Measurements from ENCODE around the gene CCDC122. TPM values are rescaled to one million over a fixed set of nuclear protein-coding genes. Genes with fewer than 3 reads are reported as not detected.

CCDC122 gene
- total and polyA plus RNA-seq, 4 donors = 1.9 to 7.7 (median 6.6) TPM

DNA sequence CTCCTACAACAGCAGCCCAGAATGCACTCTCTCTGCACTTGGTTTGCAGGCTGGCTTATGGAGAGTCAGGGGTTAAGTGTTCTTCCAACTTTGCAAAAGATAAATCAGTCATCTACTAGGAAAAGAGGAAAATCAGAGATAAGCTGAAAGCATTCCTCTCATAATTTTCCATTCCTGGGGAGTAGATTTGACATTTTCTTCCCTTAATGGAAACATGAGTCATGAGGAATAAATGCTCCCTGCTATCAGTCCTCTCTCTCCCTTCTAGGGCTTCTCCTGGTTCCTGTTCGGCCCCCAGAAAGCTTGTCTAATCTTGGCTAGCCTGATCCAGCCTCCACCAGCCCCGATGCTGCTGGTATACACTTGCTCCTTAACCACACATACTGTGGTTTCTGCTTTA, 64.3 kb downstream of the CCDC122 start:
- Histone ChIP-seq H3K4me3 (no peak overlapping the region), H3K36me3 (ENCODE audit: control insufficient read depth in 4 of 4, insufficient read depth in 4 of 4, low read length in 4 of 4) (no peaks in the 10 kb centered on the region), H3K9ac (ENCODE audit: insufficient read depth in 1 of 2, low read length in 2 of 2) (no peak overlapping the region), H3K9me3 (ENCODE audit: control insufficient read depth in 4 of 4, insufficient read depth in 3 of 4, low read length in 3 of 4) (no peaks in the 10 kb centered on the region), H3K27me3 (ENCODE audit: control insufficient read depth in 3 of 3, insufficient read depth in 3 of 3, low read length in 2 of 3) (no peaks in the 10 kb centered on the region), H3K27ac (ENCODE audit: low read depth in 1 of 2, low read length in 1 of 2) (peak overlapping the region in 1 of 2 donors; percentile 58), H3K4me1 (ENCODE audit: control insufficient read depth in 5 of 5, insufficient read depth in 5 of 5, low read length in 5 of 5) (peaks cover 0 to 6% (median 0%) of the 10 kb centered on the region in 5 donors)
- WGBS, 2 donors = 59 to 62% methylated on average over 2 of the region's 2 CpGs
- no peak for ATAC-seq (ENCODE audit: insufficient read depth, low FRiP score)
- TF ChIP-seq, protein P1, sequence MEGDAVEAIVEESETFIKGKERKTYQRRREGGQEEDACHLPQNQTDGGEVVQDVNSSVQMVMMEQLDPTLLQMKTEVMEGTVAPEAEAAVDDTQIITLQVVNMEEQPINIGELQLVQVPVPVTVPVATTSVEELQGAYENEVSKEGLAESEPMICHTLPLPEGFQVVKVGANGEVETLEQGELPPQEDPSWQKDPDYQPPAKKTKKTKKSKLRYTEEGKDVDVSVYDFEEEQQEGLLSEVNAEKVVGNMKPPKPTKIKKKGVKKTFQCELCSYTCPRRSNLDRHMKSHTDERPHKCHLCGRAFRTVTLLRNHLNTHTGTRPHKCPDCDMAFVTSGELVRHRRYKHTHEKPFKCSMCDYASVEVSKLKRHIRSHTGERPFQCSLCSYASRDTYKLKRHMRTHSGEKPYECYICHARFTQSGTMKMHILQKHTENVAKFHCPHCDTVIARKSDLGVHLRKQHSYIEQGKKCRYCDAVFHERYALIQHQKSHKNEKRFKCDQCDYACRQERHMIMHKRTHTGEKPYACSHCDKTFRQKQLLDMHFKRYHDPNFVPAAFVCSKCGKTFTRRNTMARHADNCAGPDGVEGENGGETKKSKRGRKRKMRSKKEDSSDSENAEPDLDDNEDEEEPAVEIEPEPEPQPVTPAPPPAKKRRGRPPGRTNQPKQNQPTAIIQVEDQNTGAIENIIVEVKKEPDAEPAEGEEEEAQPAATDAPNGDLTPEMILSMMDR (IDR thresholded peaks at IDR 0.05; ENCODE audit: control extremely low read depth, extremely low read depth) = no peak
- DNase-seq = peak in 1 of 3 donors; percentile 10

DNA sequence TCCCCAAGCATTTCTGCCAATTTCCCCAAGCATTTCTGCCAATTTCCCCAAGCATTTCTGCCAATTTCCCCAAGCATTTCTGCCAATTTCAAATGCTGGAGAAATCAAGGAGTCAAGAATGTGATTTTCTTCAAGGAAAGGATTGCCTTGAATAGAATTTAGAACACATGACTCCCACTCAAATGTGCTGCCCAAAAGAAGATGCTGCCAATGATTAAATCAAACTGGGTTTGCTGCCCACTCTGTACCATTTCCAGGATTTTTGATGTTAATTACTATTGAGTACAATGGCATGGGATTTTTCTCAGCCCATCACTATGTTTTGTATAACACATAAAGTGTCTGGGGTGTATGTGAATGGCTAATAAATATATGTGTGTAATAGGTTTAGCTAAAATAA, 70.9 kb downstream of the CCDC122 start:
- Histone ChIP-seq H3K36me3 (ENCODE audit: control insufficient read depth in 4 of 4, insufficient read depth in 4 of 4, low read length in 4 of 4) (no peaks in the 10 kb centered on the region), H3K9me3 (ENCODE audit: control insufficient read depth in 4 of 4, insufficient read depth in 3 of 4, low read length in 3 of 4) (no peaks in the 10 kb centered on the region), H3K9ac (ENCODE audit: insufficient read depth in 1 of 2, low read length in 2 of 2) (no peak overlapping the region), H3K27ac (ENCODE audit: low read depth in 1 of 2, low read length in 1 of 2) (no peak overlapping the region), H3K27me3 (ENCODE audit: control insufficient read depth in 3 of 3, insufficient read depth in 3 of 3, low read length in 2 of 3) (no peaks in the 10 kb centered on the region), H3K4me3 (no peak overlapping the region), H3K4me1 (ENCODE audit: control insufficient read depth in 5 of 5, insufficient read depth in 5 of 5, low read length in 5 of 5) (no peaks in the 10 kb centered on the region)
- ATAC-seq (ENCODE audit: insufficient read depth, low FRiP score) (no peak), DNase-seq (no peak)
- TF ChIP-seq, protein P1 (IDR thresholded peaks at IDR 0.05; ENCODE audit: control extremely low read depth, extremely low read depth) = no peak

DNA sequence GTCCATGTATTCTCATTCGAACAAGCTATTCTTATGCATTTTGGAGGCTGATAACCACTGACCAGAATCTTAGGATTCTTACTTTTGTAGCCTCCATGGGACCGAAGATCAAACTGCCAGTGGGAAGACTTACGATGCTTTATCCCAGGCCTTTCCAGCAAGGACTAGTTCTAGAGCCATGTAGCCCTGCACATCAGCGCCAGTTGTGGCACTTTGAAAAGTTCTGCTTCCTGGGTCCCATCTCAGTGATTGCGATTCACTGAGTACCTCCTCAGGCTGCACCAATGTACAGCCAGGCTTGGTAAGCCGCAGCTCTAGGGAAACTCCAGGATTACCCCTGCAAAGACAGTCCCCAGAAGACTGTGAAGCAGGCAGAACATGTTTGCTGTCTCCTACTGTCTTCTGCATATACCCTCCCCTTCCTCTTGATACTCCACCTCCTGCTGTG, 73.8 kb downstream of the CCDC122 start:
- no peak overlapping the region for H3K27ac ChIP-seq (ENCODE audit: low read depth in 1 of 2, low read length in 1 of 2)
- no peaks in the 10 kb centered on the region for H3K36me3 ChIP-seq (ENCODE audit: control insufficient read depth in 4 of 4, insufficient read depth in 4 of 4, low read length in 4 of 4)
- peaks cover 0 to 1% (median 0%) of the 10 kb centered on the region in 5 donors for H3K4me1 ChIP-seq (ENCODE audit: control insufficient read depth in 5 of 5, insufficient read depth in 5 of 5, low read length in 5 of 5)
- ATAC-seq (ENCODE audit: insufficient read depth, low FRiP score) (no peak), DNase-seq (no peak)
- no peak overlapping the region for H3K4me3 ChIP-seq
- 89% methylated on average over 6 of the region's 6 CpGs for WGBS, 2 donors
- H3K27me3 ChIP-seq (ENCODE audit: control insufficient read depth in 3 of 3, insufficient read depth in 3 of 3, low read length in 2 of 3) = no peaks in the 10 kb centered on the region
- TF ChIP-seq, protein P1 (IDR thresholded peaks at IDR 0.05; ENCODE audit: control extremely low read depth, extremely low read depth) = no peak
- H3K9ac ChIP-seq (ENCODE audit: insufficient read depth in 1 of 2, low read length in 2 of 2) = no peak overlapping the region
- H3K9me3 ChIP-seq (ENCODE audit: control insufficient read depth in 4 of 4, insufficient read depth in 3 of 4, low read length in 3 of 4) = no peaks in the 10 kb centered on the region

DNA sequence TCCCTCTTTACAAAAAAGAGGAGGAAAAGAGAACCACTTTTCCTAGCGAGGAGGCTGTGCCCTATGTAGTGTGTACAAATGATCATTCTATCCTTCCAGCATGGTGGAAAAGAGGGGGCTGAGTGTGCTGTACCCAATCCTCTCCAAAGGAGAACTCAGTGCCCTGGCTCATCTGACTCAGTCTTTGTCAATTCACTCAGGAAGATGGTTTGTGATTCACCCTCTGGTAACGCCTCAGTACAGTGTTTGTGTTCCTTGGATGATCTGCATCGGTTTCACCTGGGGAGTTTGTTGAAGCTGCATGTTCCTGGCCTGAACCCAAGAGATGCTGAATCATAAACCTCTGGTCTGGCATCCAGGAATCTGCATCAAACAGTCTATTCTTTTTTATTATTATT, 74.5 kb downstream of the CCDC122 start:
- Histone ChIP-seq H3K27me3 (ENCODE audit: control insufficient read depth in 3 of 3, insufficient read depth in 3 of 3, low read length in 2 of 3) (no peaks in the 10 kb centered on the region), H3K9me3 (ENCODE audit: control insufficient read depth in 4 of 4, insufficient read depth in 3 of 4, low read length in 3 of 4) (no peaks in the 10 kb centered on the region), H3K9ac (ENCODE audit: insufficient read depth in 1 of 2, low read length in 2 of 2) (no peak overlapping the region), H3K36me3 (ENCODE audit: control insufficient read depth in 4 of 4, insufficient read depth in 4 of 4, low read length in 4 of 4) (no peaks in the 10 kb centered on the region), H3K4me3 (no peak overlapping the region), H3K4me1 (ENCODE audit: control insufficient read depth in 5 of 5, insufficient read depth in 5 of 5, low read length in 5 of 5) (peaks cover 0 to 2% (median 0%) of the 10 kb centered on the region in 5 donors), H3K27ac (ENCODE audit: low read depth in 1 of 2, low read length in 1 of 2) (no peak overlapping the region)
- TF ChIP-seq, protein P1 (IDR thresholded peaks at IDR 0.05; ENCODE audit: control extremely low read depth, extremely low read depth) = no peak
- WGBS, 2 donors = 43 to 60% methylated on average over 3 of the region's 3 CpGs
- no peak for DNase-seq
- ATAC-seq (ENCODE audit: insufficient read depth, low FRiP score) = no peak

Measured in lung (tissue), 12 donors.